Psoas muscle (tissue), 8 donors: ENCODE data around the gene CHCHD1. TPM values are rescaled to one million over a fixed set of nuclear protein-coding genes. Genes with fewer than 3 reads are reported as not detected.

Experiments
- ATAC-seq, 4 donors: fragments of 200-7000 bp; cut with Tn5 transposase; one replicate each; pipeline ENCODE4 v1.9.1; 2020; ENCODE audit warnings: moderate library complexity in 3 of 4, mild to moderate bottlenecking in 2 of 4
- DNase-seq, 2 donors: peaks; one replicate each; pipeline ENCODE4 v3.0.0-alpha.2; 2020
- H3K27ac ChIP-seq: fragments of 200-600 bp; one replicate; pipeline ENCODE4 v1.8.0; 2022
- H3K27me3 ChIP-seq, 3 donors: fragments of 200-600 bp in 1 of 3; one replicate each; pipeline versions ENCODE4 v1.6.1 to v1.8.0; 2013 to 2022; ENCODE audit warnings: low read length in 2 of 3, mild to moderate bottlenecking in 2 of 3, moderate library complexity in 1 of 3; ENCODE audit not compliant: insufficient read depth in 3 of 3
- H3K36me3 ChIP-seq, 2 donors: fragments of 200-600 bp in 1 of 2; one replicate each; pipeline versions ENCODE4 v1.6.1 to v1.8.0; 2013 to 2022; ENCODE audit warnings: low read depth in 1 of 2, mild to moderate bottlenecking in 1 of 2, moderate library complexity in 1 of 2; ENCODE audit not compliant: insufficient read depth in 1 of 2
- H3K4me1 ChIP-seq: fragments of 200-600 bp; one replicate; pipeline ENCODE4 v1.8.0; 2022
- H3K4me3 ChIP-seq: fragments of 200-600 bp; one replicate; pipeline ENCODE4 v1.8.0; 2022; ENCODE audit warnings: mild to moderate bottlenecking
- H3K9me3 ChIP-seq: fragments of 200-600 bp; one replicate; pipeline ENCODE4 v1.8.0; 2022
- CTCF ChIP-seq: fragments of 200-600 bp; IDR thresholded peaks from one replicate; pipeline ENCODE4 v1.8.0; 2022; ENCODE audit warnings: antibody characterized with exemption
- WGBS, 3 donors: extraction: QIAGEN DNeasy Blood & Tissue Kit; methylation state at CpG; one replicate each; pipeline versions ENCODE4 v1.1.6 to v1.1.7; 2013; 5-methylcytosine and 5-hydroxymethylcytosine counted together
- intact Hi-C, 2 donors: fragments of 100-400 bp; cut with DNase I; formaldehyde crosslinking; loops; one replicate each; pipeline versions ENCODE4 v1.11.0 to v1.14.2; 2022
- polyA plus RNA-seq, 3 donors: library from polyadenylated mRNA; stranded (reverse); fragments of 200-250 nt; gene quantifications; one replicate each; pipeline ENCODE4 v1.2.3, GENCODE V29; 2013
- total RNA-seq, 4 donors: library from RNA; stranded (reverse); fragmentation: NEBNext Ultra II Directional in 2 of 4; extraction: Animal tissue kit (Norgen Biotek cat#: 25700) in 2 of 4; gene quantifications; one replicate each; pipeline versions ENCODE4 v1.2.1 to v1.2.4, GENCODE V29; 2021 to 2023
- donor health status: healthy with polysubstance abuse.
- donor health status: DM: no; HTN: no; CAD: no; lungs with moderate emphysema.
- donor health status: Bipolar disorder and iron deficiency.
- donor health status: healthy.
- donor health status: DM: yes; HTN: yes; CAD: no.
- donor health status: DM: no; HTN: no; CAD: no.
- donor health status: DM: no; HTN: no; CAD: no.
- donor health status: DM: yes; HTN: yes; CAD: no.

Gene CHCHD1
- total and polyA plus RNA-seq, 7 donors = 19.9 to 98.7 (median 30.9) TPM

DNA sequence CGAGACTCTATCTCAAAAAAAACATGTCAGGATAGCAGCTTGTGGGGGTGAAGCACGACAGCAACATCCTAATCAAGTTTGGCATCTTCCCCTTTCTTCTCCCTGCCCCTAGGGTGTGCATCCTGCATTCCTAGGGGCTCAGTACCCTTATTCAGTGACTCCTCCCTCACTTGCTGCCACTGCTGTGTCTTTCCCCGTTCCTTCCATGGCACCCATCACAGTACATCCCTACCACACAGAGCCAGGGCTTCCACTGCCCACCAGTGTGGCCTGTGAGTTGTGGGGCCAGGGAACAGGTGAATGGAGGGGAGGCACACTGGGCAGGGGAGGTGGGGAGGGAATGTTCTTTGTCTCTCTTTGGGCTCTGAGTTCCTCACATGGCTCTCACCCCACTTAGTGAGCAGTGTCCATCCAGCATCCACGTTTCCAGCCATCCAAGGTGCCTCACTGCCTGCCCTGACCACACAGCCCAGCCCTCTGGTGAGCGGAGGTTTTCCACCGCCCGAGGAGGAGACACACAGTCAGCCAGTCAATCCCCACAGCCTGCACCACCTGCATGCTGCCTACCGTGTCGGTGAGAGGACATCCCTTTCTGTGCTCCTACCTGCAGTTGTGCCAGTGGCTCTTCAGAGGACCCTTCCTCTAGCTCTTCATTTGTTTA, 18.2 kb downstream of the CHCHD1 start:
- Histone ChIP-seq H3K9me3 (no peaks in the 10 kb centered on the region), H3K4me3 (no peak overlapping the region), H3K27me3 (no peaks in the 10 kb centered on the region), H3K36me3 (peaks cover 17 to 100% of the 10 kb centered on the region in 2 donors), H3K4me1 (no peaks in the 10 kb centered on the region), H3K27ac (no peak overlapping the region)
- no peak for TF ChIP-seq CTCF
- intact Hi-C loops = no loop called here
- peak in 1 of 2 donors; percentile 41 for DNase-seq
- 66 to 68% (median 68%) methylated on average over 9 of the region's 9 CpGs for WGBS, 3 donors
- ATAC-seq = peak in 2 of 4 donors; percentile 7 to 9

GRCh38 chr10:73800560-73801252, 18.9 kb downstream of the CHCHD1 start:
- peak in 1 of 2 donors; percentile 51 for DNase-seq
- peak in 2 of 4 donors; percentile 4 to 5 for ATAC-seq
- WGBS, 3 donors = 73 to 78% (median 74%) methylated on average over 20 of the region's 20 CpGs
- no peaks in the 10 kb centered on the region for H3K4me1 ChIP-seq
- intact Hi-C loops = no loop called here
- TF ChIP-seq CTCF = no peak
- no peaks in the 10 kb centered on the region for H3K27me3 ChIP-seq
- peaks cover 17 to 100% of the 10 kb centered on the region in 2 donors for H3K36me3 ChIP-seq
- H3K9me3 ChIP-seq = no peaks in the 10 kb centered on the region
- no peak overlapping the region for H3K27ac ChIP-seq
- no peak overlapping the region for H3K4me3 ChIP-seq

GRCh38 chr10:73801253-73801590, 19.4 kb downstream of the CHCHD1 start:
- TF ChIP-seq CTCF = no peak
- WGBS, 3 donors = 89 to 94% (median 91%) methylated on average over 13 of the region's 13 CpGs
- H3K4me1 ChIP-seq = no peaks in the 10 kb centered on the region
- no peak overlapping the region for H3K27ac ChIP-seq
- no peaks in the 10 kb centered on the region for H3K9me3 ChIP-seq
- peaks cover 17 to 100% of the 10 kb centered on the region in 2 donors for H3K36me3 ChIP-seq
- DNase-seq (peak in 1 of 2 donors; percentile 53), ATAC-seq (peak in 1 of 4 donors; percentile 1)
- intact Hi-C loops = no loop called here
- no peak overlapping the region for H3K4me3 ChIP-seq
- no peaks in the 10 kb centered on the region for H3K27me3 ChIP-seq

GRCh38 chr10:73802276-73802991, 20.6 kb downstream of the CHCHD1 start:
- Histone ChIP-seq H3K9me3 (no peaks in the 10 kb centered on the region), H3K27ac (no peak overlapping the region), H3K27me3 (no peaks in the 10 kb centered on the region), H3K36me3 (peaks cover 11 to 100% of the 10 kb centered on the region in 2 donors), H3K4me1 (no peaks in the 10 kb centered on the region), H3K4me3 (no peak overlapping the region)
- intact Hi-C loops = loop anchor here in 1 of 2 donors (2.0 kb wide), 1 partner anchor 14 kb away; no protein-coding TSS in a partner anchor
- 71 to 79% (median 71%) methylated on average over 11 of the region's 11 CpGs for WGBS, 3 donors
- peak in 1 of 2 donors; percentile 49 for DNase-seq
- no peak for TF ChIP-seq CTCF
- ATAC-seq = peak in 2 of 4 donors; percentile 16 to 22
